Activated naive CD4-positive, alpha-beta T cell treated with anti-CD3 and anti-CD28 coated beads for 36 hours (primary cell): ENCODE results near the gene SHANK1. TPM values are rescaled to one million over a fixed set of nuclear protein-coding genes. Genes with fewer than 3 reads are reported as not detected.
"Not testable (repeated sequence)": the region's sequence is repeated elsewhere in the genome, so short reads cannot be mapped to it uniquely, and the experiment has no call there.

Experiments
- CTCF ChIA-PET: fragments of 350-600 bp; sonication (Branson Sonifier 250); formaldehyde crosslinking; loops from one replicate; lab custom pipeline; 2021; ENCODE audit warnings: antibody characterized with exemption; lab: Charles Lee
- DNase-seq: peaks from one replicate; pipeline ENCODE4 v3.0.0-alpha.2; 2020
- H3K27ac Mint-ChIP-seq: one replicate; pipeline ENCODE4 v1.8.0; 2021; ENCODE audit warnings: mild to moderate bottlenecking, mixed read lengths
- H3K27me3 Mint-ChIP-seq: one replicate; pipeline ENCODE4 v1.8.0; 2021; ENCODE audit warnings: low read depth, mixed read lengths
- H3K36me3 Mint-ChIP-seq: one replicate; pipeline ENCODE4 v1.8.0; 2021; ENCODE audit warnings: low read depth, mixed read lengths
- H3K4me1 Mint-ChIP-seq: one replicate; pipeline ENCODE4 v1.8.0; 2021; ENCODE audit warnings: low read depth, mixed read lengths
- H3K4me3 Mint-ChIP-seq: one replicate; pipeline ENCODE4 v1.8.0; 2021; ENCODE audit warnings: mild to moderate bottlenecking, moderate library complexity, mixed read lengths
- H3K9me3 Mint-ChIP-seq: one replicate; pipeline ENCODE4 v1.8.0; 2021; ENCODE audit warnings: mixed read lengths
- intact Hi-C: fragments of 100-400 bp; cut with micrococcal nuclease; formaldehyde crosslinking; loops from one replicate; pipeline ENCODE4 v1.15.1; 2023
- total RNA-seq, 2 experiments: library from RNA; stranded (reverse); gene quantifications; one replicate each; pipeline ENCODE4 v1.2.3, GENCODE V29; 2021

The SHANK1 gene
- not detected for total RNA-seq

DNA sequence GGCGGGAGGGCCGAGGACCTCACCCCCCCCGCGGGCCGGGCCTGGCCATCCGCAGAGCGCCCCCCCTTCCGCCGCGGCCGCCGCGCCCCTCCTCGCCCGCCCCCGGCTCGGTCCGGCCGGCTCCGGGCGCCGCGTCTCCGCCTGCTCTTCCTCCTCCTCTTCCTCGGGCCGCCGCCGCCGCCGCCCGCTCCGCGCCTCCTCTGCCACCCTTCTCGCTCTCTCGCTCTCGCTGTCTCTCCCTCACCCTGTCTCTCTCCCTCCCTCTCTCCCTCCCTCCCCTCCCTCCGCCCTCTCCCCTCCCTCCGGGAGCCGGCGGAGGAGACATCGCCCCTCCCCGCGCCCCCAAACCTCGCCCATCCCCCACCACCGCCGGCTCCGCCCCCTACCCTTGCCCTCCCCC lies at the start of gene SHANK1:
SHANK1 (minus strand) TSS at position 237 of the 400 bp plus-strand sequence. CDS start 2,883 bp downstream, outside the sequence.
- intact Hi-C loops = no loop called here
- Mint-ChIP-seq H3K36me3 (no peaks in the 10 kb centered on the region), H3K27me3 (peaks cover 63% of the 10 kb centered on the region), H3K27ac (no peak within 1 kb of the TSS), H3K4me3 (no peak within 1 kb of the TSS), H3K9me3 (no peaks in the 10 kb centered on the region), H3K4me1 (peaks cover 9% of the 10 kb centered on the region)
- DNase-seq = no peak
- CTCF ChIA-PET = no interaction called here

DNA sequence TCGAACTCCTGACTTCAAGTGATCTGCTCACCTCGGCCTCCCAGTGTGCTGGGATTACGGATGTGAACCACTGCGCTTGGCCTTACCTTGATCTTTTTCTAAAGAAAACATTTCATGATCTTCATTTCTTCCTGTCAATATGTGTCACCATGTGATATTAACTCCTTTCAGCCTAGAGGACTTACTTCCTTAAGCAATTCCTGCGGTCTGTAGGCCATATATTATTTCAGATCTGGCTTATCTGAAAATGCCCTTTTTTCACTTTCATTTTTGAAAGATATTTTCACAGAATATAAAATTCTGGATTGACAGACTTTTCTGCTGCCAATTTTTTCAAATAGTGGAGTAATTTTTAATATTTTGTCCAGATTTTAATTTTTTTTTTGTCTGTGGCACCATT lies 48.7 kb upstream of the SHANK1 start:
- DNase-seq = no peak
- CTCF ChIA-PET = no interaction called here
- Mint-ChIP-seq H3K27me3 (peaks cover 23% of the 10 kb centered on the region), H3K27ac (no peak overlapping the region), H3K36me3 (no peaks in the 10 kb centered on the region), H3K9me3 (no peaks in the 10 kb centered on the region), H3K4me1 (no peaks in the 10 kb centered on the region), H3K4me3 (no peak overlapping the region)
- intact Hi-C loops = no loop called here

- CTCF ChIA-PET, H3K36me3 Mint-ChIP-seq, H3K9me3 Mint-ChIP-seq, H3K4me1 Mint-ChIP-seq, H3K4me3 Mint-ChIP-seq, DNase-seq, H3K27ac Mint-ChIP-seq, intact Hi-C loops: not testable (repeated sequence)
- peaks cover 23% of the 10 kb centered on the region for H3K27me3 Mint-ChIP-seq
Observed at GRCh38 chr19:50767263-50767662, 47.7 kb upstream of the SHANK1 start.

DNA sequence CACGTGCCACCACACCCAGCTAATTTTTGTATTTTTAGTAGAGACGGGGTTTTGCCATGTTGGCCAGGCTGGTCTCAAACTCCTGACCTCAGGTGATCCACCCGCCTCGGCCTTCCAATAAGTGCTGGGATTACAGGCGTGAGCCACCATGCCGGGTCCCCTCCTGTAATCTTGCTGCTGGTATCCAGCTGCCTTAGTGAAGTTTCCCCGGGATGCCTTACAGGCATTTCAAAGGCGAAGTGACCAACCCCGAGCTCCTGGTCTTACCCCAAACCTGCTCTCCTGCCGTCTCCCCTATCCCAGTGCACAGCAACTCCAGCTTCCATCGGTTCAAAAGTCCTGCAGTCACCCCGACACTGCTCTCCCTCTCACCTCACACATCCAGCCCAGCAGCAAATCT lies 47.1 kb upstream of the SHANK1 start:
- H3K36me3 Mint-ChIP-seq, H3K4me3 Mint-ChIP-seq, intact Hi-C loops, DNase-seq, H3K27ac Mint-ChIP-seq, H3K9me3 Mint-ChIP-seq, CTCF ChIA-PET, H3K4me1 Mint-ChIP-seq: not testable (repeated sequence)
- peaks cover 23% of the 10 kb centered on the region for H3K27me3 Mint-ChIP-seq

GRCh38 chr19:50764409-50764808 lies 44.8 kb upstream of the SHANK1 start:
- no peaks in the 10 kb centered on the region for H3K36me3 Mint-ChIP-seq

GRCh38 chr19:50763521-50763920 lies 43.9 kb upstream of the SHANK1 start:
- H3K9me3 Mint-ChIP-seq, DNase-seq, H3K36me3 Mint-ChIP-seq, H3K27ac Mint-ChIP-seq, H3K4me1 Mint-ChIP-seq, intact Hi-C loops, H3K4me3 Mint-ChIP-seq, CTCF ChIA-PET: not testable (repeated sequence)
- H3K27me3 Mint-ChIP-seq = peaks cover 17% of the 10 kb centered on the region

More at GRCh38 chr19:50764409-50764808, 44.8 kb upstream of the SHANK1 start:
- CTCF ChIA-PET = interaction anchor here (0.7 kb wide), 1 partner anchor 162 kb away, joined by 3 read pairs; no protein-coding TSS in a partner anchor
- H3K27ac Mint-ChIP-seq = no peak overlapping the region
- intact Hi-C loops = no loop called here
- H3K4me1 Mint-ChIP-seq = no peaks in the 10 kb centered on the region
- no peak for DNase-seq
- H3K27me3 Mint-ChIP-seq = peaks cover 17% of the 10 kb centered on the region
- no peaks in the 10 kb centered on the region for H3K9me3 Mint-ChIP-seq
- H3K4me3 Mint-ChIP-seq = no peak overlapping the region

DNA sequence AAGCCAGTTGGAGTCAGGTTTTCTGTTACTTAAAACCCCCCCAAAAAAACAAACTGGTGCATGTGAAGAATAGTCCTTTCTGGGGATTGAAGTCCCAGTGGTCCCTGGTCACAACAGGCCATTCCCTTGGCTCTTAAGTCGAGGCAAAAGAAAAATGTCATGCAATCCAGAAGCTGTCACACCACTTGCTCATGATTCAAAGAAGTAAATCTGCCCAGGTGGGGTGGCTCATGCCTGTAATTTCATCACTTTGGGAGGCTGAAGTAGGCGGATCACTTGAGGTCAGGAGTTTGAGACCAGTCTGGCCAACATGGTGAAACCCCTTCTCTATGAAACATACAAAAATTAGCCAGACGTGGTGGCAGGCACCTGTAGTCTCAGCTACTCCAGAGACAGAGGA lies 41.9 kb upstream of the SHANK1 start:
- H3K4me3 Mint-ChIP-seq, intact Hi-C loops, H3K9me3 Mint-ChIP-seq, H3K4me1 Mint-ChIP-seq, DNase-seq, CTCF ChIA-PET, H3K27ac Mint-ChIP-seq, H3K36me3 Mint-ChIP-seq: not testable (repeated sequence)
- H3K27me3 Mint-ChIP-seq = peaks cover 11% of the 10 kb centered on the region

DNA sequence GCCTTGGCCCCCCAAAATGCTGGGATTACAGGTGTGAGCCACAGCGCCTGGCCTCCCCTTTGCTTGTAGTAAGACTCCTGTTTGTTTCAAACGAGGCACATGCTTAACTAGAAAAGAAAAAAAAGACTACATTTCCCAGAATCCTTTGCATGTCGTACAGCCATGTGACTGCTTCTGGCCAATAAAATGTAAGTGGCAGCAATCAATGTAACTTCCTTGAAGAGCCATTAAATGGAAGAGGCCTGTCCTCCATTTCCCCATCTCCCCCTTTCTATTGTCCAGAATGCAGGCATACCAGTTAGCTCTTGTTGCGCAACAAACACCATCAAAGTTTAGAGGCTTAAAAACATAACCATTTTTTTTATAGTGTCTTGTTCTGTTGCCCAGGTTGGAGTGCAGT lies 40.3 kb upstream of the SHANK1 start:
- no peaks in the 10 kb centered on the region for H3K4me1 Mint-ChIP-seq
- no peaks in the 10 kb centered on the region for H3K9me3 Mint-ChIP-seq
- H3K27ac Mint-ChIP-seq = no peak overlapping the region
- CTCF ChIA-PET = interaction anchor here (0.6 to 1.6 kb wide), 2 partner anchors 35 to 679 kb away, joined by 3 to 4 read pairs; no protein-coding TSS in a partner anchor
- no peak for DNase-seq
- no peak overlapping the region for H3K4me3 Mint-ChIP-seq
- intact Hi-C loops = no loop called here
- peaks cover 6% of the 10 kb centered on the region for H3K27me3 Mint-ChIP-seq
- no peaks in the 10 kb centered on the region for H3K36me3 Mint-ChIP-seq

- H3K27ac Mint-ChIP-seq, H3K9me3 Mint-ChIP-seq, intact Hi-C loops, H3K4me3 Mint-ChIP-seq, H3K4me1 Mint-ChIP-seq, H3K36me3 Mint-ChIP-seq, H3K27me3 Mint-ChIP-seq, DNase-seq: not testable (repeated sequence)
- CTCF ChIA-PET = interaction anchor here (1.6 kb wide), 1 partner anchor 34 kb away, joined by 4 read pairs; no protein-coding TSS in a partner anchor
Observed at GRCh38 chr19:50759076-50759475, 39.5 kb upstream of the SHANK1 start.

- H3K27me3 Mint-ChIP-seq, CTCF ChIA-PET, intact Hi-C loops, H3K4me3 Mint-ChIP-seq, DNase-seq, H3K9me3 Mint-ChIP-seq, H3K27ac Mint-ChIP-seq, H3K4me1 Mint-ChIP-seq, H3K36me3 Mint-ChIP-seq: not testable (repeated sequence)
Observed at GRCh38 chr19:50757624-50758023, 38.0 kb upstream of the SHANK1 start.

GRCh38 chr19:50756244-50756643 lies 36.6 kb upstream of the SHANK1 start:
- H3K36me3 Mint-ChIP-seq, H3K4me1 Mint-ChIP-seq, intact Hi-C loops, H3K27ac Mint-ChIP-seq, H3K27me3 Mint-ChIP-seq, DNase-seq, H3K9me3 Mint-ChIP-seq, H3K4me3 Mint-ChIP-seq: not testable (repeated sequence)
- CTCF ChIA-PET = interaction anchor here (1.2 kb wide), 1 partner anchor 28 kb away, joined by 4 read pairs; no protein-coding TSS in a partner anchor

GRCh38 chr19:50753879-50754278 lies 34.3 kb upstream of the SHANK1 start:
- no peaks in the 10 kb centered on the region for H3K4me1 Mint-ChIP-seq
- H3K27ac Mint-ChIP-seq = no peak overlapping the region
- no peak for DNase-seq
- CTCF ChIA-PET = no interaction called here
- H3K4me3 Mint-ChIP-seq = no peak overlapping the region
- H3K27me3 Mint-ChIP-seq = peaks cover 18% of the 10 kb centered on the region
- no peaks in the 10 kb centered on the region for H3K9me3 Mint-ChIP-seq
- H3K36me3 Mint-ChIP-seq = no peaks in the 10 kb centered on the region
- intact Hi-C loops = no loop called here

DNA sequence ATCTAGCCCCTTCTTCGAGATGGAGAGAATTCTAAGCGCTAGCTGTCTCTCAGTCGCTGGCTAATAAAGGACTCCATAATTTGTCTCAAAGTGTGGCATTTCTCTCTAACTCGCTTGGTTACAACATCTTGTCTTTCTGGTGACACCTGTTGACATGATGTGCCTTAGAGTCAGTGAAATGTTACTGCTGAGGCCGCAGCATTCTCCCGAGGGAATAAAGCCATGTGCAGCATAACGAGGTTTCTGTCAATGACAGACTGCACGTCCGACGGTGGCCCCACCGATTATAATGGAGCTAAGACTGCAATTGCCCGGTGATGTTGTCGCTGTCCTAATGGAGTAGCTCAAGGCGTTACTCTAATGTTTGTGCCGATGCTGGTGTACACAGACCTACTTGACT lies 30.4 kb upstream of the SHANK1 start:
- no peaks in the 10 kb centered on the region for H3K4me1 Mint-ChIP-seq
- intact Hi-C loops = no loop called here
- H3K27me3 Mint-ChIP-seq = peaks cover 19% of the 10 kb centered on the region
- no peak overlapping the region for H3K27ac Mint-ChIP-seq
- no peak for DNase-seq
- H3K4me3 Mint-ChIP-seq = no peak overlapping the region
- H3K36me3 Mint-ChIP-seq = no peaks in the 10 kb centered on the region
- H3K9me3 Mint-ChIP-seq = no peaks in the 10 kb centered on the region
- CTCF ChIA-PET = no interaction called here
